GM23248 (cell line): ENCODE data around the gene TEX22. TPM values are rescaled to one million over a fixed set of nuclear protein-coding genes. Genes with fewer than 3 reads are reported as not detected.
A peak's percentile ranks its signal among the peaks of the same experiment; 100 is the strongest.
"Not testable (repeated sequence)": the region's sequence is repeated elsewhere in the genome, so short reads cannot be mapped to it uniquely, and the experiment has no call there.

Source experiments
- DNase-seq: peaks from one replicate; pipeline ENCODE4 v3.0.0-alpha.2; 2015
- H2AFZ ChIP-seq: fragments of 200-600 bp; sonication (generic); 2 replicates; pipeline ENCODE4 v1.6.1; 2016; ENCODE audit warnings: antibody characterized with exemption
- H3F3A ChIP-seq: fragments of 200-600 bp; sonication (generic); 2 replicates; pipeline ENCODE4 v1.6.1; 2016; ENCODE audit warnings: mild to moderate bottlenecking, antibody characterized with exemption, mixed run types; ENCODE audit not compliant: insufficient read depth
- H3K27ac ChIP-seq: fragments of 200-600 bp; sonication (generic); 2 replicates; pipeline ENCODE4 v1.5.1; 2016; ENCODE audit warnings: mild to moderate bottlenecking
- H3K27me3 ChIP-seq: fragments of 200-600 bp; sonication (generic); replicated peaks from 2 replicates; pipeline ENCODE4 v1.6.1; 2016; ENCODE audit warnings: mild to moderate bottlenecking; ENCODE audit not compliant: insufficient read depth
- H3K36me3 ChIP-seq: fragments of 200-600 bp; sonication (generic); 2 replicates; pipeline ENCODE4 v1.6.1; 2016; ENCODE audit warnings: low read depth, mild to moderate bottlenecking
- H3K4me1 ChIP-seq: fragments of 200-600 bp; sonication (generic); 2 replicates; pipeline ENCODE4 v1.6.1; 2016; ENCODE audit warnings: mild to moderate bottlenecking; ENCODE audit not compliant: insufficient read depth
- H3K4me2 ChIP-seq: fragments of 200-600 bp; sonication (generic); one replicate; pipeline ENCODE4 v1.6.1; 2016; ENCODE audit warnings: mild to moderate bottlenecking; ENCODE audit not compliant: unreplicated experiment
- H3K4me3 ChIP-seq: fragments of 200-600 bp; sonication (generic); 2 replicates; pipeline ENCODE4 v1.5.1; 2016; ENCODE audit warnings: mild to moderate bottlenecking
- H3K79me2 ChIP-seq: fragments of 200-600 bp; sonication (generic); 2 replicates; pipeline ENCODE4 v1.6.1; 2016; ENCODE audit warnings: mild to moderate bottlenecking; ENCODE audit not compliant: insufficient read depth
- H3K9ac ChIP-seq: fragments of 200-600 bp; sonication (generic); 2 replicates; pipeline ENCODE4 v1.6.1; 2016; ENCODE audit warnings: mild to moderate bottlenecking
- H3K9me2 ChIP-seq: fragments of 200-600 bp; sonication (generic); 2 replicates; pipeline ENCODE4 v1.6.1; 2016; ENCODE audit warnings: mixed run types, mild to moderate bottlenecking, moderate library complexity; ENCODE audit not compliant: insufficient read depth
- H3K9me3 ChIP-seq: fragments of 200-600 bp; sonication (generic); one replicate; pipeline ENCODE4 v1.6.1; 2017; ENCODE audit warnings: low read depth
- H4K20me1 ChIP-seq: fragments of 200-600 bp; sonication (generic); 2 replicates; pipeline ENCODE4 v1.6.0; 2016; ENCODE audit not compliant: insufficient read depth
- EZH2 ChIP-seq: fragments of 200-600 bp; sonication (generic); IDR thresholded peaks from 2 replicates; pipeline ENCODE4 v1.6.1; 2018; ENCODE audit warnings: antibody characterized with exemption, mild to moderate bottlenecking; ENCODE audit not compliant: insufficient read depth, poor library complexity, severe bottlenecking
- EZH2phosphoT487 ChIP-seq: fragments of 200-600 bp; sonication (generic); IDR thresholded peaks from 2 replicates; pipeline ENCODE4 v1.6.1; 2018; ENCODE audit warnings: antibody characterized with exemption, moderate library complexity, mild to moderate bottlenecking, low read depth; ENCODE audit not compliant: insufficient read depth
- WGBS, 2 experiments: methylation state at CpG; one replicate each; pipeline ENCODE4 v1.1.6; 2015 to 2017; ENCODE audit warnings: low lambda C conversion rate in 2 of 2, low coverage in 1 of 2; ENCODE audit errors: missing lambda C conversion rate in 2 of 2; 5-methylcytosine and 5-hydroxymethylcytosine counted together
- in situ Hi-C: fragments of 300-500 bp; cut with MboI; formaldehyde crosslinking; loops from 2 replicates; pipeline ENCODE4 v1.15.0; 2020
- polyA plus RNA-seq: library from polyadenylated mRNA; unstranded; fragments of >200 nt; fragmentation: Nextera tagmentation; extraction: Ambion mirVana; gene quantifications from 2 replicates; pipeline ENCODE4 v1.2.1, GENCODE V29; 2016
- total RNA-seq: library from RNA; depleted of rRNA; stranded (reverse); fragments of >200 nt; shearing (Covaris generic); gene quantifications from 2 replicates; pipeline ENCODE4 v1.2.3, GENCODE V29; 2014

The TEX22 gene
- total and polyA plus RNA-seq, 2 experiments from 2014 or later, result 0.43 to 0.46 TPM

GRCh38 chr14:105358140-105358846 lies 40.0 kb upstream of the TEX22 start:
- in situ Hi-C loops, result no loop called here
- no peak for DNase-seq
- H3K9me2 ChIP-seq, result no peaks in the 10 kb centered on the region
- no peak overlapping the region for H3K4me2 ChIP-seq
- H3K36me3 ChIP-seq, result no peaks in the 10 kb centered on the region
- H3K9me3 ChIP-seq, result no peaks in the 10 kb centered on the region
- H2AFZ ChIP-seq, result no peak overlapping the region
- H3K4me1 ChIP-seq, result no peaks in the 10 kb centered on the region
- 91 to 94% methylated on average over 22 to 23 of the region's 25 CpGs for WGBS, 2 experiments
- H3K4me3 ChIP-seq, result no peak overlapping the region
- 0 out of 2 replicates have a peak, but pooled peaks cover 2% of the 10 kb centered on the region for H3F3A ChIP-seq
- H3K9ac ChIP-seq, result no peak overlapping the region
- no peaks in the 10 kb centered on the region for H4K20me1 ChIP-seq
- no peaks in the 10 kb centered on the region for H3K79me2 ChIP-seq
- H3K27ac ChIP-seq, result no peak overlapping the region
- no peaks in the 10 kb centered on the region for H3K27me3 ChIP-seq
- TF ChIP-seq EZH2, result no peak
- TF ChIP-seq EZH2phosphoT487, result no peak

- DNase-seq, result no peak
- no peaks in the 10 kb centered on the region for H3K9me2 ChIP-seq
- H3K36me3 ChIP-seq, result no peaks in the 10 kb centered on the region
- no peaks in the 10 kb centered on the region for H3K79me2 ChIP-seq
- in situ Hi-C loops, result no loop called here
- no peak overlapping the region for H3K4me3 ChIP-seq
- WGBS, 2 experiments, result 93 to 95% methylated on average over 16 of the region's 16 CpGs
- no peak overlapping the region for H2AFZ ChIP-seq
- TF ChIP-seq EZH2phosphoT487 (no peak), EZH2 (no peak)
- H3K4me2 ChIP-seq, result no peak overlapping the region
- H3K27ac ChIP-seq, result no peak overlapping the region
- no peak overlapping the region for H3K9ac ChIP-seq
- H3K9me3 ChIP-seq, result no peaks in the 10 kb centered on the region
- H3K4me1 ChIP-seq, result no peaks in the 10 kb centered on the region
- H4K20me1 ChIP-seq, result no peaks in the 10 kb centered on the region
- H3F3A ChIP-seq, result 0 out of 2 replicates have a peak, but pooled peaks cover 7% of the 10 kb centered on the region
- no peaks in the 10 kb centered on the region for H3K27me3 ChIP-seq
Observed at GRCh38 chr14:105358943-105359342, 39.4 kb upstream of the TEX22 start.

- WGBS, 2 experiments, result 96 to 99% methylated on average over 10 of the region's 10 CpGs
Observed at GRCh38 chr14:105361412-105361811, 36.9 kb upstream of the TEX22 start.

DNA sequence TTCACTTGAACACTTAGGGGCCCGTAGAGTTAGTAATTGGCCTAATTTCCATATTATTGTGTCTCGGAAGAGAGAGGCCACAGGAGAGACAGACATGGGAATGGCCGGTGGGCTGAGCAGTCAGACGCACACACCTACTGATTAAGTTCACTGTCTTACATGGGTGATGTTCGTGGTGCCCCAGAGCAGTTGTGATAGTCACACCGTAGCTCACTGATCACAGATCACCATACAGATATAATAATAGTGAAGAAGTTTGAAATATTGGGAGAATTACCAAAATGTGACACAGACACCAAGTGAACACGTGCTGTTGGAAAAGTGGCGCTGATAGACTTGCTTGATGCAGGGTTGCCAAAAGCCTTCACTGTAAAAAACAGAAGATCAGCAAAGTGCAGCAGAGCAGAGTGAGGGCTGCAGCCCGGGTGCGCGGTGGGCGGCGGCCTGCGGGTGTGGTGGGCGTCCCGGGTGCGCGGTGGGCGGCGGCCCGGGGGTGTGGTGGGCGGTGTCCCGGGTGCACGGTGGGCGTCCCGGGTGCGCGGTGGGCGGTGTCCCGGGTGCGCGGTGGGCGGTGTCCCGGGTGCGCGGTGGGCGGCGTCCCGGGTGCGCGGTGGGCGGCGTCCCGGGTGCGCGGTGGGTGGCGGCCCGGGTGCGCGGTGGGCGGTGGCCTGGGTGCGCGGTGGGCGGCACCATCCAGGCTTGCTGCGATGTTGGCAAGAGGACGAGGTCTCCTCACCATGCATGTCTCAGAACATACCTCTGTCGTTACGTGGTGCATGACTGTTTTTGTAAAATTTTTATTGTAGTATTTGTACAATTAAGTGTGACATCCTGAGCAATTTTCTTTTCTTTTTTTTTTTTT lies 34.3 kb upstream of the TEX22 start:
- Histone ChIP-seq H3K4me2 (peak overlapping the region; percentile 50), H3K4me1 (peaks cover 6% of the 10 kb centered on the region), H3K27me3 (no peaks in the 10 kb centered on the region), H4K20me1 (no peaks in the 10 kb centered on the region), H3K36me3 (no peaks in the 10 kb centered on the region), H3K9me2 (no peaks in the 10 kb centered on the region), H3K4me3 (peak overlapping the region; percentile 63), H3K27ac (no peak overlapping the region), H2AFZ (no peak overlapping the region), H3K9me3 (no peaks in the 10 kb centered on the region), H3K79me2 (no peaks in the 10 kb centered on the region), H3K9ac (no peak overlapping the region), H3F3A (peaks cover 7% of the 10 kb centered on the region; the same call in 1 of the 2 replicates)
- WGBS, 2 experiments, result 7 to 12% methylated on average over 32 to 53 of the region's 58 CpGs
- DNase-seq, result peak; percentile 93
- TF ChIP-seq EZH2phosphoT487, result no peak
- TF ChIP-seq EZH2, result no peak
- in situ Hi-C loops, result no loop called here

More at GRCh38 chr14:105361412-105361811, 36.9 kb upstream of the TEX22 start:
- H3K79me2 ChIP-seq, H3K9ac ChIP-seq, H4K20me1 ChIP-seq, H3K36me3 ChIP-seq, H2AFZ ChIP-seq, H3K27ac ChIP-seq, H3K4me2 ChIP-seq, H3K9me2 ChIP-seq, H3K9me3 ChIP-seq, H3K27me3 ChIP-seq, DNase-seq, H3F3A ChIP-seq, in situ Hi-C loops, H3K4me3 ChIP-seq, H3K4me1 ChIP-seq: not testable (repeated sequence)
